IgD-negative memory B cell (primary cell): ENCODE results near the gene ANKRD10. TPM values are rescaled to one million over a fixed set of nuclear protein-coding genes. Genes with fewer than 3 reads are reported as not detected.

ENCODE experiments used
- H3K27ac Mint-ChIP-seq, 3 donors: one replicate each; pipeline ENCODE4 v1.8.0; 2020 to 2022; ENCODE audit warnings: mild to moderate bottlenecking in 3 of 3, mixed read lengths in 3 of 3, moderate library complexity in 1 of 3
- H3K27me3 Mint-ChIP-seq: one replicate; pipeline ENCODE4 v1.8.0; 2021; ENCODE audit warnings: mixed read lengths
- H3K36me3 Mint-ChIP-seq: one replicate; pipeline ENCODE4 v1.8.0; 2020; ENCODE audit warnings: mild to moderate bottlenecking, mixed read lengths
- H3K4me1 Mint-ChIP-seq, 3 donors: one replicate each; pipeline ENCODE4 v1.8.0; 2020 to 2022; ENCODE audit warnings: mixed read lengths in 3 of 3, mild to moderate bottlenecking in 1 of 3
- H3K4me3 Mint-ChIP-seq, 4 donors: one replicate each; pipeline ENCODE4 v1.8.0; 2020 to 2022; ENCODE audit warnings: mild to moderate bottlenecking in 4 of 4, mixed read lengths in 4 of 4, moderate library complexity in 3 of 4
- H3K9me3 Mint-ChIP-seq, 3 donors: one replicate each; pipeline ENCODE4 v1.8.0; 2020 to 2021; ENCODE audit warnings: mixed read lengths in 3 of 3, mild to moderate bottlenecking in 1 of 3
- polyA plus RNA-seq: library from polyadenylated mRNA; unstranded; fragments of 300-500 nt; fragmentation: Illumina TruSeq; gene quantifications from one replicate; pipeline ENCODE4 v1.2.3, GENCODE V29; 2021

Gene ANKRD10
- polyA plus RNA-seq, 1 donor from 2014 or later = 94.2 TPM

DNA sequence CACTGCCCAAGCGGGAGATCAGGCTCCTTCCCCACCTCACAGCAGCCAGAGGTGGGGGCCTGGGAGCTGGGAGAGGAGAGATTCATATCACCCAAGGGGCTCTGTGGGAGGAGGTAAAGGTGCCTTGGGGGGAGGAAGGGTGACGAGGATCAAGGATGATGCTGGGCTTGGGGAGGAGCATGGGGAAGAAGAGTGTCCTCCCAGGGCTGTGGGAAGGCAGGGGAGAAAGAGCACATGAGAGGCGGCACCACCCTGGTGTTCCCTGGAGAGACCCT is 82.7 kb downstream of the ANKRD10 start:
- no peaks in the 10 kb centered on the region for H3K36me3 Mint-ChIP-seq
- H3K9me3 Mint-ChIP-seq = no peaks in the 10 kb centered on the region
- peaks cover 0 to 2% (median 0%) of the 10 kb centered on the region in 3 donors for H3K4me1 Mint-ChIP-seq
- H3K4me3 Mint-ChIP-seq = no peak overlapping the region
- peaks cover 7% of the 10 kb centered on the region for H3K27me3 Mint-ChIP-seq
- H3K27ac Mint-ChIP-seq = no peak overlapping the region

DNA sequence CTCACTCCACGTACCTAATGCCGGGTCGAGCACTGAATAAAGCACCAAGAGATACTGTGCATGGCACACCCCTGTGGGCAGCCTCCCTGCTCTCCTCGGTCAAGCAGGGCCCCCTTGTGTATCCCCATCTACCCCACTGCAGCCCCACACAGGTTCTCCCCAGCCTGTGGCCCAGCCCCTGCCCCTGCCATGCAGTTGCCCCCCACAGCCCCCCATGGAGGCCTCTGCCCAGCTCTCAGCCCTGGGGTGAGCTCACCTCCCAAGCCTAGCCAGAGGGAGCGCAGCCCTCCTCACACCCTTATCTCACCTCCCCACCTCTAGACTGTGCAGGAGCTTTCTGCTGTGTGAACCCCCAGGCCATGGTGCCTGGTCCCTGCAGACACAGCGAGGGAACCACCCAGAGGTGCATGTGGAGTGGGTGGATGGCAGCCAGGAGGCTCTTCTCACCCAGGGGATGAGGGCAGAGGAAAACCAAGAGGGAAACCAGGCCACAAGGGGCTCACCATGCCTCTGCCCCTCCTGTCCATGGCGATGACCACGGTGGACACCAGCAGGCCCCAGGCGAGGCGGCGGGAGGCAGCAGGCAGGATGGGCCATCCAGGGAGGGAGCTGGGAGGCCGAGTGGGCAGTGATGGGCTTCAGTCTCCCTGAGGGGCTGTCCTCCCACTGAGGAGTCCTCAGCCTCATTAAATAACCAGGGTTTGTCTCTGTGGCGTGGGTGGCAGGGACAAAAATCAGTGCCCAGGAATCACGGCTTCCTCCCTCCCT is 83.2 kb downstream of the ANKRD10 start:
- Mint-ChIP-seq H3K9me3 (no peaks in the 10 kb centered on the region), H3K4me3 (no peak overlapping the region), H3K4me1 (peaks cover 0 to 2% (median 0%) of the 10 kb centered on the region in 3 donors)

DNA sequence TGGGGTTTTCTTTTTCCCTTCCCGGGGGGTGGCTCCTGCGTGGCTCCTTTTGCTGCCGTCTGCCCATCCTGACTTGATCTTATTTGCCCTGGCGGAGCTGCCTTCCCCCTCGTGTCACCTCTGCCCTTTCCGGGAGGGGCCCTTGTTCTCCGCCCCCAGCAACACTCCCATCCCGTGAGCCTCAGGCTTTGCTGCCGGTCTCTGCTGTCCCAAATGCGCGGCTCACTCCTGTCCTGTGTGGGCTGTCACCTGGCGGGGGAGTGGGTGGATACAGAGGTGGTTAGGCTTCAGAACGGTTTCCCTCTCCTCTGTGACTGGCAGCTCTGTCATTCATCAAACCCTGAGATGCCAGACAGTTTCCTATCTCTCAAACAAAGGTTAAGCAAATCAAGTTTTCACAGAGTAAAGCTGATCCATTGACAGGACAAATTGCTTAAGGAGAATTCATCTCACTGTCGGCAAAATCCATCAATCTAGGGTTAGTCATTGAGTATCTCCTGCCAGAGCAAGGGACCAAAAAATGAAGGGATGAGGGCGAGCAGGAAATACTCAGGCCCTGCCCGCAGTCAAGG is 84.0 kb downstream of the ANKRD10 start:
- peaks cover 9% of the 10 kb centered on the region for H3K27me3 Mint-ChIP-seq
- no peaks in the 10 kb centered on the region for H3K9me3 Mint-ChIP-seq
- H3K4me3 Mint-ChIP-seq = no peak overlapping the region
- H3K27ac Mint-ChIP-seq = no peak overlapping the region
- peaks cover 0 to 2% (median 0%) of the 10 kb centered on the region in 3 donors for H3K4me1 Mint-ChIP-seq
- no peaks in the 10 kb centered on the region for H3K36me3 Mint-ChIP-seq

More for the DNA sequence above, 83.2 kb downstream of the ANKRD10 start:
- no peaks in the 10 kb centered on the region for H3K36me3 Mint-ChIP-seq
- H3K27ac Mint-ChIP-seq = no peak overlapping the region
- peaks cover 7% of the 10 kb centered on the region for H3K27me3 Mint-ChIP-seq

DNA sequence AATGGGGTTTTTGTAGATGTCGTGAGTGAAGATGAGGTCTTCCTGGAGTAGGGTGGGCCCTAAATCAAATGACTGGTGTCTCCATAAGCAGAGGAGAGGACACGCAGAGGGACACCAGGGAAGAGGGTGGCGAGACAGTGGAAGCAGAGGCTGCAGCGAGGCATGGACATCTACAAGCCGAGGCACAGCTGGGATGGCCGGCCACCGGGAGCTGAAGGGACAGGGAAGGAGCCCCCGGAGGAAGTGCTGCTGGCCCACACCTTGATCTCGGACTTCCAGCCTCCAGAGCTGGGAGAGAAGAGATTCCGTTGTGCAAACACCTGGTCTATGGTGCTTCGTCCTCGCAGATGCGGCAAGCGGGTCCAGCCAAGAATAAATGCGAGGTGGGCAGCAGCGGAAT is 84.5 kb downstream of the ANKRD10 start:
- peaks cover 9% of the 10 kb centered on the region for H3K27me3 Mint-ChIP-seq
- no peaks in the 10 kb centered on the region for H3K9me3 Mint-ChIP-seq
- H3K36me3 Mint-ChIP-seq = no peaks in the 10 kb centered on the region
- no peak overlapping the region for H3K27ac Mint-ChIP-seq
- H3K4me3 Mint-ChIP-seq = no peak overlapping the region
- no peaks in the 10 kb centered on the region for H3K4me1 Mint-ChIP-seq

DNA sequence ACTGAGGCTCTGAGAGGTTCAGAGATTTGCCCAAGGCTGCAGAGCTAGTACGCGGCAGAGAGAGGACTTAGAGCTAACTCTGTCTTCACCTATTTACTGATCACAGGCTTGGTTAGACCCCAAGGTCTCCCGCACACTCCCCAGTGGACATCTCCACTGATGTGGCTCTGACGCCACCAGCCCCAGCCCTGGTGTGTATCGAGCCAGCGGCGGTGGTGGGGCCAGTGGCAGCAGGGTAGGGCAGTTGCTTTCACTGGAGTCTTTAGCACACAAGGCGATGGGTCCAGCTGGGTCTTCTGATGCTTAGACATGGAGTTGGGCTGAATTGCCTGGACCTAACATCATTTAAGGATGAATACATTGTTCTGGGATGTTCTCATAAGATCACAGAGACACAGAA is 85.4 kb downstream of the ANKRD10 start:
- H3K9me3 Mint-ChIP-seq = no peaks in the 10 kb centered on the region
- H3K27ac Mint-ChIP-seq = no peak overlapping the region
- peaks cover 9% of the 10 kb centered on the region for H3K27me3 Mint-ChIP-seq
- H3K36me3 Mint-ChIP-seq = no peaks in the 10 kb centered on the region
- no peak overlapping the region for H3K4me3 Mint-ChIP-seq
- no peaks in the 10 kb centered on the region for H3K4me1 Mint-ChIP-seq

DNA sequence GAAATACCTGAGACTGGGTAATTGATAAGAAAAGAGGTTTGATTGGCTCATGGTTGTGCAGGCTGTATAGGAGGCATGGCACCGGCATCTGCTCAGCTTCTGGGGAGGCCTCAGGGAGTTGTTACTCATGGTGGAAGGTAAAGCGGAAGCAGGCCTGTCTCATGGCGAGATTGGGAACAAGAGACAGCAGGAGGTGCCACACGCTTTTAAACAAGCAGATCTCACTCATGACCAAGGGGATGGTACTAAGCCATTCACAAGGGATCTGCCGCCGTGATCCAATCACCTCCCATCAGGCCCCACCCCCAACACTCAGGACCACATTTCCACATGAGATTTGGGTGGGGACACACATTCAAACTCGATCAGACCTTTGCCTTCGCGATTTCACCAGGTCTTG is 86.2 kb downstream of the ANKRD10 start:
- H3K9me3 Mint-ChIP-seq = no peaks in the 10 kb centered on the region
- no peaks in the 10 kb centered on the region for H3K36me3 Mint-ChIP-seq
- no peak overlapping the region for H3K27ac Mint-ChIP-seq
- H3K27me3 Mint-ChIP-seq = peaks cover 9% of the 10 kb centered on the region
- H3K4me1 Mint-ChIP-seq = no peaks in the 10 kb centered on the region
- no peak overlapping the region for H3K4me3 Mint-ChIP-seq

Other genes with a start within 250 kb of the ANKRD10 start
- gene CARS2, start 209.0 kb downstream of the ANKRD10 start, polyA plus RNA-seq = 68.5 TPM
- 25.0 TPM for gene ING1, start 201.4 kb downstream of the ANKRD10 start, polyA plus RNA-seq
- gene ARHGEF7, start 200.2 kb upstream of the ANKRD10 start, polyA plus RNA-seq = 15.5 TPM